Measurements from ENCODE around the gene FBXW2.

FBXW2 gene

GRCh38 chr9:120764476-120764875 lies 28.7 kb downstream of the FBXW2 start:
- no peak overlapping the region for H3K9ac ChIP-seq

DNA sequence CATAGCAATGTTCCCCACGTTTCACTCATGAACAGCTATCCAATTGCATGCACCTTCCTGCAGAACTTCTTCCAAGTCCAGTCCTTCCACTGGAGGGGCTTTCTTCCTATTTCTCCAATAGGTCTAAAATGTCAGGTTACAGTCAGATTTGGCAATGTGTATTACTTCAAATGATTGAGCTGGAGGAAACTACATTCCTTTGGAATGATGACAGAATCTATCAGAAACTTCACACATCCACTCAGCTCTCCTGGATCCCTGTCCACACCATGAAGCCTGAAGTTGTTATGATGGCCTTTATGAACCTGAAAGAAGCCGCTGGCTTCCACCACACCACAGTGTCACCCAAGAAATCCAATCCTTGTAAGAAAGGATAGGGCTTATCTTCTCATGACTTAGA lies 32.2 kb downstream of the FBXW2 start:
- TF ChIP-seq, protein P1, sequence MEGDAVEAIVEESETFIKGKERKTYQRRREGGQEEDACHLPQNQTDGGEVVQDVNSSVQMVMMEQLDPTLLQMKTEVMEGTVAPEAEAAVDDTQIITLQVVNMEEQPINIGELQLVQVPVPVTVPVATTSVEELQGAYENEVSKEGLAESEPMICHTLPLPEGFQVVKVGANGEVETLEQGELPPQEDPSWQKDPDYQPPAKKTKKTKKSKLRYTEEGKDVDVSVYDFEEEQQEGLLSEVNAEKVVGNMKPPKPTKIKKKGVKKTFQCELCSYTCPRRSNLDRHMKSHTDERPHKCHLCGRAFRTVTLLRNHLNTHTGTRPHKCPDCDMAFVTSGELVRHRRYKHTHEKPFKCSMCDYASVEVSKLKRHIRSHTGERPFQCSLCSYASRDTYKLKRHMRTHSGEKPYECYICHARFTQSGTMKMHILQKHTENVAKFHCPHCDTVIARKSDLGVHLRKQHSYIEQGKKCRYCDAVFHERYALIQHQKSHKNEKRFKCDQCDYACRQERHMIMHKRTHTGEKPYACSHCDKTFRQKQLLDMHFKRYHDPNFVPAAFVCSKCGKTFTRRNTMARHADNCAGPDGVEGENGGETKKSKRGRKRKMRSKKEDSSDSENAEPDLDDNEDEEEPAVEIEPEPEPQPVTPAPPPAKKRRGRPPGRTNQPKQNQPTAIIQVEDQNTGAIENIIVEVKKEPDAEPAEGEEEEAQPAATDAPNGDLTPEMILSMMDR (conservative IDR thresholded peaks at IDR 0.05; ENCODE audit: low read depth, low read length): no peak
- H4K20me1 ChIP-seq (ENCODE audit: insufficient read depth): no peaks in the 10 kb centered on the region
- H3K4me3 ChIP-seq (IDR thresholded peaks at IDR 0.05; ENCODE audit: insufficient read depth, low read depth, low read length): no peak overlapping the region
- no peaks in the 10 kb centered on the region for H3K79me2 ChIP-seq (ENCODE audit: insufficient read depth, low read depth)
- no peak overlapping the region for H3K4me2 ChIP-seq
- no peak overlapping the region for H2AFZ ChIP-seq (ENCODE audit: low read depth)
- H3K9ac ChIP-seq: no peak overlapping the region
- no peak overlapping the region for H3K27ac ChIP-seq
- H3K4me1 ChIP-seq (ENCODE audit: low read depth, poor library complexity, severe bottlenecking): peaks cover under 1% of the 10 kb centered on the region
- no peaks in the 10 kb centered on the region for H3K27me3 ChIP-seq (ENCODE audit: insufficient read depth, low read depth)
- peaks cover 5% of the 10 kb centered on the region; the same call in 1 of the 2 replicates for H3K36me3 ChIP-seq (ENCODE audit: insufficient read depth)

More at GRCh38 chr9:120764476-120764875, 28.7 kb downstream of the FBXW2 start:
- Histone ChIP-seq H3K4me2 (no peak overlapping the region), H3K79me2 (ENCODE audit: insufficient read depth, low read depth) (no peaks in the 10 kb centered on the region), H4K20me1 (ENCODE audit: insufficient read depth) (no peaks in the 10 kb centered on the region), H3K27ac (no peak overlapping the region), H2AFZ (ENCODE audit: low read depth) (no peak overlapping the region), H3K27me3 (ENCODE audit: insufficient read depth, low read depth) (no peaks in the 10 kb centered on the region), H3K4me3 (IDR thresholded peaks at IDR 0.05; ENCODE audit: insufficient read depth, low read depth, low read length) (no peak overlapping the region), H3K4me1 (ENCODE audit: low read depth, poor library complexity, severe bottlenecking) (peaks cover 16% of the 10 kb centered on the region), H3K36me3 (ENCODE audit: insufficient read depth) (peaks cover 8% of the 10 kb centered on the region; the same call in 1 of the 2 replicates)
- TF ChIP-seq, protein P1 (conservative IDR thresholded peaks at IDR 0.05; ENCODE audit: low read depth, low read length): no peak

- Histone ChIP-seq H3K4me2 (no peak overlapping the region), H4K20me1 (ENCODE audit: insufficient read depth) (no peaks in the 10 kb centered on the region), H3K27me3 (ENCODE audit: insufficient read depth, low read depth) (no peaks in the 10 kb centered on the region), H3K79me2 (ENCODE audit: insufficient read depth, low read depth) (no peaks in the 10 kb centered on the region), H3K4me1 (ENCODE audit: low read depth, poor library complexity, severe bottlenecking) (peaks cover 11% of the 10 kb centered on the region), H3K9ac (no peak overlapping the region), H3K27ac (no peak overlapping the region), H2AFZ (ENCODE audit: low read depth) (no peak overlapping the region), H3K36me3 (ENCODE audit: insufficient read depth) (peaks cover 5% of the 10 kb centered on the region; the same call in 1 of the 2 replicates), H3K4me3 (IDR thresholded peaks at IDR 0.05; ENCODE audit: insufficient read depth, low read depth, low read length) (no peak overlapping the region)
- TF ChIP-seq, protein P1 (conservative IDR thresholded peaks at IDR 0.05; ENCODE audit: low read depth, low read length): no peak
Measured at GRCh38 chr9:120759755-120760400, 33.3 kb downstream of the FBXW2 start.

DNA sequence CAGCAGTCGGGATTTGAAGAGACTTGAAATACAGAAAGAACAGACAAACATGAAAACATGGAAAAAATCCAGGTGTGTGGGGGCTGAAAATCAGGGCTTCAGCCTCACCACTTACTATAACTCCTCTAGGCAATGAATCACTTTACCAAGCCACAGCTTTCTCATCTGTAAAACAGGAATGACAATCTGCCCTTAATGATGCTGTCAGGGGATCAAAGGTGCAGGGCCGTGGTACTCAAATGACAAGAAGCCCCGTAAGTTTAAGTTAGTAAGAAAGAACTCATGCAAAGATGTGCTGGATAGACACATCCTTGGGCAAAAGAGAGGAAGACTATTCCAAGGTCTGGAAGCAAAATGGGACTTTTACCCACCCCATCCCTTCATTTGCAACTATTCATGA lies 34.7 kb downstream of the FBXW2 start:
- TF ChIP-seq, protein P1 (conservative IDR thresholded peaks at IDR 0.05; ENCODE audit: low read depth, low read length): no peak
- Histone ChIP-seq H2AFZ (ENCODE audit: low read depth) (no peak overlapping the region), H3K36me3 (ENCODE audit: insufficient read depth) (no peaks in the 10 kb centered on the region), H3K4me3 (IDR thresholded peaks at IDR 0.05; ENCODE audit: insufficient read depth, low read depth, low read length) (no peak overlapping the region), H3K9ac (no peak overlapping the region), H3K4me1 (ENCODE audit: low read depth, poor library complexity, severe bottlenecking) (peaks cover 12% of the 10 kb centered on the region), H4K20me1 (ENCODE audit: insufficient read depth) (no peaks in the 10 kb centered on the region), H3K79me2 (ENCODE audit: insufficient read depth, low read depth) (no peaks in the 10 kb centered on the region), H3K27ac (no peak overlapping the region), H3K27me3 (ENCODE audit: insufficient read depth, low read depth) (no peaks in the 10 kb centered on the region), H3K4me2 (no peak overlapping the region)
